Measurements from ENCODE around the gene TTLL3. TPM values are rescaled to one million over a fixed set of nuclear protein-coding genes. Genes with fewer than 3 reads are reported as not detected.

TTLL3 gene
- total RNA-seq, 3 donors from 2014 or later (not counting 1 experiment from before 2014, with no cell fraction given) = 133 to 137 (median 136) TPM

- DNase-seq = no peak
- no peak for ATAC-seq
- Mint-ChIP-seq H3K36me3 (no peaks in the 10 kb centered on the region), H3K4me3 (peak overlapping the region; percentile 92), H3K9me3 (no peaks in the 10 kb centered on the region), H3K4me1 (peaks cover 61 to 67% of the 10 kb centered on the region in 2 donors), H3K27ac (peak overlapping the region; percentile 94 to 99), H3K27me3 (ENCODE audit: low read depth in 2 of 2) (no peaks in the 10 kb centered on the region)
- no peaks in the 10 kb centered on the region for H3K9me3 ChIP-seq (ENCODE audit: control insufficient read depth, insufficient read depth, low read length)
- H3K4me1 ChIP-seq (ENCODE audit: control insufficient read depth, insufficient read depth, low read length) = peaks cover 49% of the 10 kb centered on the region
- no peak overlapping the region for H3K4me3 ChIP-seq (ENCODE audit: low read length)
- H3K27ac ChIP-seq (ENCODE audit: low read length) = no peak overlapping the region
- TF ChIP-seq CTCF (IDR thresholded peaks at IDR 0.05) = no peak
- WGBS (ENCODE audit: insufficient coverage) = 92% methylated on average over 11 of the region's 11 CpGs
- peaks cover 44% of the 10 kb centered on the region for H3K36me3 ChIP-seq (ENCODE audit: control insufficient read depth, insufficient read depth, low read length)
- H3K27me3 ChIP-seq (ENCODE audit: control insufficient read depth, insufficient read depth, low read length) = no peaks in the 10 kb centered on the region
- intact Hi-C loops (cut with micrococcal nuclease) = loop anchor here (5.0 kb wide), 1 partner anchor 62 kb away; the partner anchor contains the start of gene BRPF1
Observed at GRCh38 chr3:9794400-9794799, 15.7 kb upstream of the TTLL3 start.

- Histone ChIP-seq H3K4me3 (ENCODE audit: low read length) (no peak overlapping the region), H3K9me3 (ENCODE audit: control insufficient read depth, insufficient read depth, low read length) (no peaks in the 10 kb centered on the region), H3K27me3 (ENCODE audit: control insufficient read depth, insufficient read depth, low read length) (no peaks in the 10 kb centered on the region), H3K27ac (ENCODE audit: low read length) (peak overlapping the region; percentile 35), H3K36me3 (ENCODE audit: control insufficient read depth, insufficient read depth, low read length) (peaks cover 44% of the 10 kb centered on the region), H3K4me1 (ENCODE audit: control insufficient read depth, insufficient read depth, low read length) (peaks cover 49% of the 10 kb centered on the region)
- H3K4me3 Mint-ChIP-seq = peak overlapping the region; percentile 77
- intact Hi-C loops (cut with micrococcal nuclease) = no loop called here
- H3K27ac Mint-ChIP-seq = peak overlapping the region; percentile 94 to 99
- no peaks in the 10 kb centered on the region for H3K27me3 Mint-ChIP-seq (ENCODE audit: low read depth in 2 of 2)
- peaks cover 56 to 62% of the 10 kb centered on the region in 2 donors for H3K4me1 Mint-ChIP-seq
- no peaks in the 10 kb centered on the region for H3K9me3 Mint-ChIP-seq
- H3K36me3 Mint-ChIP-seq = no peaks in the 10 kb centered on the region
- no peak for ATAC-seq
- 69% methylated on average over 5 of the region's 5 CpGs for WGBS (ENCODE audit: insufficient coverage)
- DNase-seq = no peak
- TF ChIP-seq CTCF (IDR thresholded peaks at IDR 0.05) = no peak
Observed at GRCh38 chr3:9795207-9795606, 14.9 kb upstream of the TTLL3 start.

- Mint-ChIP-seq H3K9me3 (no peaks in the 10 kb centered on the region), H3K27ac (peak overlapping the region; percentile 36 to 57), H3K4me3 (no peak overlapping the region), H3K4me1 (peaks cover 39 to 43% of the 10 kb centered on the region in 2 donors), H3K27me3 (ENCODE audit: low read depth in 2 of 2) (no peaks in the 10 kb centered on the region), H3K36me3 (no peaks in the 10 kb centered on the region)
- intact Hi-C loops (cut with micrococcal nuclease) = no loop called here
- no peak for ATAC-seq
- DNase-seq = no peak
- TF ChIP-seq CTCF (IDR thresholded peaks at IDR 0.05) = no peak
- WGBS (ENCODE audit: insufficient coverage) = over 99% methylated on average over 10 of the region's 12 CpGs
- H3K36me3 ChIP-seq (ENCODE audit: control insufficient read depth, insufficient read depth, low read length) = peaks cover 51% of the 10 kb centered on the region
- no peaks in the 10 kb centered on the region for H3K27me3 ChIP-seq (ENCODE audit: control insufficient read depth, insufficient read depth, low read length)
- H3K4me1 ChIP-seq (ENCODE audit: control insufficient read depth, insufficient read depth, low read length) = peaks cover 39% of the 10 kb centered on the region
- no peak overlapping the region for H3K27ac ChIP-seq (ENCODE audit: low read length)
- no peak overlapping the region for H3K4me3 ChIP-seq (ENCODE audit: low read length)
- H3K9me3 ChIP-seq (ENCODE audit: control insufficient read depth, insufficient read depth, low read length) = no peaks in the 10 kb centered on the region
Observed at GRCh38 chr3:9797196-9797945, 12.7 kb upstream of the TTLL3 start.
